HCT116 (cell line): ENCODE data around the gene MUS81. TPM values are rescaled to one million over a fixed set of nuclear protein-coding genes. Genes with fewer than 3 reads are reported as not detected.

Experiments used
- ATAC-seq: fragments of 200-7000 bp; cut with Tn5 transposase; 2 replicates; pipeline ENCODE4 v1.9.1; 2020; ENCODE audit warnings: mild to moderate bottlenecking, moderate library complexity
- BruUV-seq: library from RNA; stranded (reverse); fragments of 400-500 nt; replicated peaks from 2 replicates; lab custom pipeline; 2021; lab: Mats Ljungman, UMichigan
- CTCF ChIA-PET: fragments of 300-600 bp; sonication (Branson Sonifier 250); formaldehyde crosslinking; loops from one replicate; lab custom pipeline; 2021; ENCODE audit warnings: antibody characterized with exemption; lab: Charles Lee
- POLR2A ChIA-PET: fragments of 300-600, 350-600 bp; sonication (Branson Sonifier 250); formaldehyde crosslinking; loops from one replicate; lab custom pipeline; 2021; ENCODE audit warnings: antibody characterized with exemption; lab: Charles Lee
- RAD21 ChIA-PET, 2 experiments: fragments of 300-600 bp; sonication (Branson Sonifier 250); formaldehyde crosslinking; loops; one replicate each; lab custom pipeline; 2023; ENCODE audit warnings: low total read pairs in 2 of 2; ENCODE audit not compliant: uncharacterized antibody in 2 of 2, unreplicated experiment in 2 of 2, low non-redundant PET in 1 of 2; lab: Charles Lee
- DNase-seq: peaks from one replicate; pipeline ENCODE4 v3.0.0-alpha.2; 2010; ENCODE audit warnings: low read depth, low spot score
- H2AFZ ChIP-seq: fragments of 200-600 bp; shearing (Covaris generic), sonication (generic); 2 replicates; pipeline ENCODE4 v1.6.1; 2017; ENCODE audit warnings: low read depth, mixed run types, mixed read lengths, antibody characterized with exemption, low read length; ENCODE audit not compliant: poor library complexity, severe bottlenecking
- H3K27ac ChIP-seq: 2 replicates; pipeline ENCODE4 v1.5.1; 2012; ENCODE audit warnings: low read depth, low read length
- H3K27me3 ChIP-seq: fragments of 200-600 bp; sonication (generic); 2 replicates; pipeline ENCODE4 v1.6.1; 2016; ENCODE audit warnings: mixed run types, low read length, mixed read lengths; ENCODE audit not compliant: insufficient read depth
- H3K36me3 ChIP-seq, 2 experiments: fragments of 200-500 bp in 1 of 2; fragments of 200-600 bp in 1 of 2; sonication (Bioruptor generic) in 1 of 2; sonication (generic) in 1 of 2; 2 replicates each; pipeline versions ENCODE4 v1.5.1 to v1.6.1; 2014 to 2016; ENCODE audit warnings: low read length in 2 of 2, inconsistent platforms in 1 of 2, mixed read lengths in 1 of 2, mixed run types in 1 of 2; ENCODE audit not compliant: insufficient read depth in 2 of 2, control insufficient read depth in 1 of 2
- H3K4me1 ChIP-seq, 2 experiments: fragments of 200-600 bp in 1 of 2; sonication (generic) in 1 of 2; 2 replicates each; pipeline versions ENCODE4 v1.5.1 to v1.6.1; 2012 to 2017; ENCODE audit warnings: low read length in 2 of 2, inconsistent platforms in 1 of 2, mild to moderate bottlenecking in 1 of 2, mixed read lengths in 1 of 2, mixed run types in 1 of 2, moderate library complexity in 1 of 2; ENCODE audit not compliant: insufficient read depth in 2 of 2, control insufficient read depth in 1 of 2
- H3K4me2 ChIP-seq: fragments of 200-600 bp; sonication (generic); 2 replicates; pipeline ENCODE4 v1.6.1; 2017; ENCODE audit warnings: mixed run types, low read length, mixed read lengths
- H3K4me3 ChIP-seq, 2 experiments: fragments of 200-600 bp in 1 of 2; sonication (generic) in 1 of 2; replicated peaks in 1 of 2; 2 replicates each; pipeline ENCODE4 v1.5.1; 2011 to 2016; ENCODE audit warnings: low read length in 2 of 2, control low read depth in 1 of 2, low read depth in 1 of 2, mild to moderate bottlenecking in 1 of 2, mixed read lengths in 1 of 2, mixed run types in 1 of 2
- H3K79me2 ChIP-seq: fragments of 200-600 bp; sonication (generic); 2 replicates; pipeline ENCODE4 v1.6.1; 2017; ENCODE audit warnings: mild to moderate bottlenecking, mixed run types, low read length, moderate library complexity, mixed read lengths; ENCODE audit not compliant: insufficient read depth
- H3K9ac ChIP-seq: fragments of 200-600 bp; sonication (generic); 2 replicates; pipeline ENCODE4 v1.6.1; 2016; ENCODE audit warnings: low read length, mixed read lengths
- H3K9me2 ChIP-seq: fragments of 200-600 bp; sonication (generic), shearing (Covaris generic); 2 replicates; pipeline ENCODE4 v1.6.1; 2017; ENCODE audit warnings: mixed run types, mild to moderate bottlenecking, moderate library complexity; ENCODE audit not compliant: insufficient read depth
- H3K9me3 ChIP-seq, 2 experiments: fragments of 200-500 bp in 1 of 2; fragments of 200-600 bp in 1 of 2; sonication (Bioruptor generic) in 1 of 2; sonication (generic) in 1 of 2; 2 replicates each; pipeline ENCODE4 v1.6.1; 2014 to 2017; ENCODE audit warnings: low read length in 2 of 2, mixed read lengths in 2 of 2, inconsistent platforms in 1 of 2, low read depth in 1 of 2, mild to moderate bottlenecking in 1 of 2, mixed run types in 1 of 2, moderate library complexity in 1 of 2; ENCODE audit not compliant: control insufficient read depth in 1 of 2, insufficient read depth in 1 of 2
- H4K20me1 ChIP-seq: fragments of 200-600 bp; sonication (generic), shearing (Covaris generic); 2 replicates; pipeline ENCODE4 v1.6.1; 2017; ENCODE audit warnings: mixed run types, mild to moderate bottlenecking, moderate library complexity; ENCODE audit not compliant: insufficient read depth
- EGR1 ChIP-seq: IDR thresholded peaks from 2 replicates; pipeline ENCODE4 v1.6.1; 2012; ENCODE audit warnings: low read depth
- ELF1 ChIP-seq: IDR thresholded peaks from 2 replicates; pipeline ENCODE4 v1.6.1; 2012; ENCODE audit warnings: low read depth, borderline replicate concordance
- EZH2phosphoT487 ChIP-seq: fragments of 200-600 bp; IDR thresholded peaks from 2 replicates; pipeline ENCODE4 v1.6.1; 2018; ENCODE audit warnings: antibody characterized with exemption, borderline replicate concordance
- JUND ChIP-seq: IDR thresholded peaks from 2 replicates; pipeline ENCODE4 v1.6.1; 2012
- POLR2A ChIP-seq: IDR thresholded peaks from 2 replicates; pipeline ENCODE4 v1.7.0; 2011; ENCODE audit warnings: borderline replicate concordance; ENCODE audit not compliant: insufficient read depth, insufficient read length; ENCODE audit errors: extremely low read depth
- POLR2AphosphoS5 ChIP-seq: IDR thresholded peaks from 2 replicates; pipeline ENCODE4 v1.6.1; 2011; ENCODE audit warnings: mild to moderate bottlenecking, low read depth, low read length, moderate library complexity
- SP1 ChIP-seq: IDR thresholded peaks from 2 replicates; pipeline ENCODE4 v1.6.1; 2012; ENCODE audit warnings: low read depth
- TCF7L2 ChIP-seq: IDR thresholded peaks from 2 replicates; pipeline ENCODE4 v1.7.0; 2011; ENCODE audit warnings: borderline replicate concordance, inconsistent platforms; ENCODE audit not compliant: insufficient read depth, insufficient read length; ENCODE audit errors: extremely low read depth
- YY1 ChIP-seq: IDR thresholded peaks from 2 replicates; pipeline ENCODE4 v1.6.1; 2011; ENCODE audit warnings: low read length, low read depth, moderate library complexity, mild to moderate bottlenecking; ENCODE audit not compliant: insufficient replicate concordance; ENCODE audit errors: extremely low read depth
- ZNF274 ChIP-seq: fragments of 200-500 bp; sonication (Bioruptor generic); IDR thresholded peaks from 2 replicates; pipeline ENCODE4 v1.6.1; 2014; ENCODE audit warnings: mild to moderate bottlenecking, low read depth, low read length, inconsistent platforms
- intact Hi-C: fragments of 100-400 bp; cut with micrococcal nuclease; formaldehyde crosslinking; loops from 2 replicates; pipeline ENCODE4 v1.10.0; 2022
- total RNA-seq: library from RNA; stranded (reverse); gene quantifications from one replicate; pipeline ENCODE4 v1.2.1, GENCODE V29; 2021; ENCODE audit not compliant: unreplicated experiment
- TF ChIP-seq, protein P1 (sequence below): IDR thresholded peaks from 2 replicates; pipeline ENCODE4 v1.6.1; 2011; ENCODE audit warnings: mild to moderate bottlenecking, low read length, moderate library complexity; ENCODE audit not compliant: insufficient replicate concordance; ENCODE audit errors: extremely low read depth

Gene MUS81
- total RNA-seq, 1 experiment from 2014 or later = 47.2 TPM

DNA sequence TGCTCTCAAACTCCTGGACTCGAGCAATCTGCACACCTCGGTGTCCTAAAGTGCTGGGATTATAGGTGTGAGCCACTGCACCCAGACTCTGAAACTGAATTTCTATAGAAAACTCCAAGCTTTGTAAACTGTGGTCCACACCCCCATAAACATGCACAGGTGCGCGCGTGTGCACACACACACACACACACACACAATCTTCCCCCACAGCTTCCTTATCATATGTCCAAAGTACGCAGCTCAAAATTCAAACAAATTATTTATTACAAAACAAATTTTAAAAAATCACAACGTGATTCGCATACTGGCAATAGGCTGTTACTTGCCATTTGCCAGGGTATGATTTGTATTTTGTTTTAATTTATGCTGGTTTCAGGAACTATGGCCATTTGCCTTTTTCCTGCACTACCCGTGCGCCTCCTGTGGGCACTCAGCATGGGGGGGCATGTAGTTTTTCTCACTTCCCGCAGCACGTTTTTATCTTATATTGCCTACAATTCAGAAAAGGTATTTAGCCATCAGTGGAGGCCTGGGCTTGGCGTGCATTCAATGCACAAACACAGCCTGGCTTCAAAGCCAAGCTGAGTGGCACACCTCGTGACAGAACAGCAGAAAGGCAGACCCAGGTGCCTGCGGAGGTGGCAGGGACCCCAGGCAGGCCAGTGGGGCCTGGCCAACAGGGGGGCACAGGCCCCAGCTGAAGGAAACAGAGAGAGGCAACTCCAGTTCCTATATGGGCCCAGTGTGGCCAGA, 37.3 kb upstream of the MUS81 start:
- Histone ChIP-seq H3K4me3 (no peak overlapping the region), H3K9ac (no peak overlapping the region), H2AFZ (no peak overlapping the region), H3K9me3 (no peaks in the 10 kb centered on the region), H3K4me1 (no peaks in the 10 kb centered on the region; a peak in 1 of 4 replicates), H3K27me3 (no peaks in the 10 kb centered on the region), H3K79me2 (no peaks in the 10 kb centered on the region), H3K27ac (no peak overlapping the region), H3K9me2 (no peaks in the 10 kb centered on the region), H3K36me3 (no peaks in the 10 kb centered on the region), H3K4me2 (no peak overlapping the region), H4K20me1 (no peaks in the 10 kb centered on the region)
- ChIA-PET POLR2A (no interaction called here), RAD21 (no interaction called here), CTCF (interaction anchor here (0.7 to 1.5 kb wide), 3 partner anchors 43 to 66 kb away, joined by 3 to 4 read pairs (median 3); partner anchors contain the start of gene FIBP)
- DNase-seq = no peak
- ATAC-seq = no peak
- no TSS peak for BruUV-seq
- intact Hi-C loops = no loop called here
- no peak for TF ChIP-seq YY1
- TF ChIP-seq ELF1 = no peak
- TF ChIP-seq EZH2phosphoT487 = no peak
- no peak for TF ChIP-seq POLR2A
- TF ChIP-seq JUND = no peak
- TF ChIP-seq ZNF274 = no peak
- TF ChIP-seq, protein P1, sequence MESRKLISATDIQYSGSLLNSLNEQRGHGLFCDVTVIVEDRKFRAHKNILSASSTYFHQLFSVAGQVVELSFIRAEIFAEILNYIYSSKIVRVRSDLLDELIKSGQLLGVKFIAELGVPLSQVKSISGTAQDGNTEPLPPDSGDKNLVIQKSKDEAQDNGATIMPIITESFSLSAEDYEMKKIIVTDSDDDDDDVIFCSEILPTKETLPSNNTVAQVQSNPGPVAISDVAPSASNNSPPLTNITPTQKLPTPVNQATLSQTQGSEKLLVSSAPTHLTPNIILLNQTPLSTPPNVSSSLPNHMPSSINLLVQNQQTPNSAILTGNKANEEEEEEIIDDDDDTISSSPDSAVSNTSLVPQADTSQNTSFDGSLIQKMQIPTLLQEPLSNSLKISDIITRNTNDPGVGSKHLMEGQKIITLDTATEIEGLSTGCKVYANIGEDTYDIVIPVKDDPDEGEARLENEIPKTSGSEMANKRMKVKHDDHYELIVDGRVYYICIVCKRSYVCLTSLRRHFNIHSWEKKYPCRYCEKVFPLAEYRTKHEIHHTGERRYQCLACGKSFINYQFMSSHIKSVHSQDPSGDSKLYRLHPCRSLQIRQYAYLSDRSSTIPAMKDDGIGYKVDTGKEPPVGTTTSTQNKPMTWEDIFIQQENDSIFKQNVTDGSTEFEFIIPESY = no peak
- TF ChIP-seq SP1 = no peak
- TF ChIP-seq EGR1 = no peak
- TF ChIP-seq POLR2AphosphoS5 = no peak
- TF ChIP-seq TCF7L2 = no peak
